B cell (primary cell): Measurements from ENCODE around the gene FOXO3. TPM values are rescaled to one million over a fixed set of nuclear protein-coding genes. Genes with fewer than 3 reads are reported as not detected.

Source experiments
- ATAC-seq: fragments of 200-7000 bp; cut with Tn5 transposase; one replicate; pipeline ENCODE4 v1.10.0; 2021; ENCODE audit warnings: low read depth, mild to moderate bottlenecking, moderate number of reproducible peaks, moderate library complexity
- CTCF ChIA-PET: fragments of 350-600 bp; sonication (Branson Sonifier 250); formaldehyde crosslinking; loops from one replicate; lab custom pipeline; 2021; ENCODE audit warnings: antibody characterized with exemption, inconsistent platforms; lab: Charles Lee
- POLR2A ChIA-PET: fragments of 350-600 bp; sonication (Branson Sonifier 250); formaldehyde crosslinking; loops from one replicate; lab custom pipeline; 2021; ENCODE audit warnings: antibody characterized with exemption; lab: Charles Lee
- DNase-seq: peaks from one replicate; pipeline ENCODE4 v3.0.0; 2013
- H2AFZ ChIP-seq: 2 replicates; pipeline ENCODE4 v1.6.1; 2012; ENCODE audit warnings: mild to moderate bottlenecking, low read depth, low read length; ENCODE audit not compliant: insufficient read depth, poor library complexity, severe bottlenecking
- H3K27ac ChIP-seq, 2 donors: 1 replicate in 1 of 2; 2 replicates in 1 of 2; pipeline ENCODE4 v1.5.1; 2012 to 2013; ENCODE audit warnings: low read length in 2 of 2, mild to moderate bottlenecking in 2 of 2, moderate library complexity in 1 of 2
- H3K27me3 ChIP-seq, 4 experiments: fragments of 200-600 bp in 1 of 4; sonication (generic) in 1 of 4; replicated peaks in 1 of 4; 1 replicate in 2 of 4; 2 replicates in 2 of 4; pipeline versions ENCODE4 v1.6.1 to v1.7.0; 2013 to 2016; ENCODE audit warnings: low read length in 3 of 4, mild to moderate bottlenecking in 2 of 4, mixed read lengths in 1 of 4, moderate library complexity in 1 of 4; ENCODE audit not compliant: insufficient read depth in 4 of 4, control insufficient read depth in 3 of 4; ENCODE audit errors: control extremely low read depth in 1 of 4
- H3K36me3 ChIP-seq, 2 experiments: replicated peaks in 1 of 2; 1 replicate in 1 of 2; 2 replicates in 1 of 2; pipeline versions ENCODE4 v1.6.1 to v1.7.1; 2013; ENCODE audit warnings: low read length in 1 of 2; ENCODE audit not compliant: insufficient read depth in 2 of 2, control insufficient read depth in 1 of 2; ENCODE audit errors: control extremely low read depth in 1 of 2, extremely low read depth in 1 of 2
- H3K4me1 ChIP-seq, 2 donors: fragments of 200-600 bp in 1 of 2; sonication (generic) in 1 of 2; 1 replicate in 1 of 2; 2 replicates in 1 of 2; pipeline versions ENCODE4 v1.5.1 to v1.6.1; 2013 to 2017; ENCODE audit warnings: low read length in 2 of 2; ENCODE audit not compliant: control insufficient read depth in 2 of 2, insufficient read depth in 2 of 2
- H3K4me2 ChIP-seq: replicated peaks from 2 replicates; pipeline ENCODE3; 2012; ENCODE audit warnings: mild to moderate bottlenecking, low read depth, low read length; ENCODE audit not compliant: poor library complexity, severe bottlenecking
- H3K4me3 ChIP-seq, 5 experiments: fragments of 200-600 bp in 1 of 5; sonication (generic) in 1 of 5; 1 replicate in 3 of 5; 2 replicates in 2 of 5; pipeline versions ENCODE4 v1.5.1 to v1.7.0; 2011 to 2016; ENCODE audit warnings: low read length in 4 of 5, mild to moderate bottlenecking in 4 of 5, low read depth in 2 of 5, control low read depth in 1 of 5, moderate library complexity in 1 of 5; ENCODE audit not compliant: insufficient read depth in 1 of 5; ENCODE audit errors: control extremely low read depth in 1 of 5, extremely low read depth in 1 of 5
- H3K79me2 ChIP-seq: fragments of 200-600 bp; sonication (generic); one replicate; pipeline ENCODE4 v1.6.0; 2016; ENCODE audit warnings: low read length; ENCODE audit not compliant: control insufficient read depth, insufficient read depth
- H3K9ac ChIP-seq: fragments of 200-600 bp; sonication (generic); 2 replicates; pipeline ENCODE4 v1.6.1; 2017; ENCODE audit warnings: mild to moderate bottlenecking, low read length, moderate library complexity
- H3K9me3 ChIP-seq, 3 donors: one replicate each; pipeline versions ENCODE4 v1.6.1 to v1.7.1; 2013; ENCODE audit warnings: low read length in 2 of 3; ENCODE audit not compliant: control insufficient read depth in 2 of 3, insufficient read depth in 1 of 3; ENCODE audit errors: control extremely low read depth in 1 of 3
- H4K20me1 ChIP-seq: 2 replicates; pipeline ENCODE4 v1.6.0; 2012; ENCODE audit warnings: mild to moderate bottlenecking, low read length; ENCODE audit not compliant: insufficient read depth, control insufficient read depth, poor library complexity, severe bottlenecking
- H3K27ac Mint-ChIP-seq: one replicate; pipeline ENCODE4 v1.8.0; 2021; ENCODE audit warnings: mixed read lengths
- H3K27me3 Mint-ChIP-seq: one replicate; pipeline ENCODE4 v1.8.0; 2021; ENCODE audit warnings: mixed read lengths
- H3K4me1 Mint-ChIP-seq: one replicate; pipeline ENCODE4 v1.8.0; 2021; ENCODE audit warnings: mixed read lengths
- H3K4me3 Mint-ChIP-seq: one replicate; pipeline ENCODE4 v1.8.0; 2021; ENCODE audit warnings: mixed read lengths
- H3K9me3 Mint-ChIP-seq: one replicate; pipeline ENCODE4 v1.8.0; 2022; ENCODE audit warnings: mixed read lengths; ENCODE audit not compliant: insufficient read depth
- CTCF ChIP-seq: fragments of 200-600 bp; IDR thresholded peaks from one replicate; pipeline ENCODE4 v1.8.0; 2022; ENCODE audit warnings: antibody characterized with exemption, mild to moderate bottlenecking
- EZH2 ChIP-seq: IDR thresholded peaks from 2 replicates; pipeline ENCODE4 v1.6.1; 2012; ENCODE audit warnings: borderline replicate concordance, low read depth, mild to moderate bottlenecking, moderate library complexity, low read length; ENCODE audit not compliant: insufficient read depth, poor library complexity, severe bottlenecking
- WGBS: methylation state at CpG from one replicate; pipeline ENCODE4 v1.1.5; 2013; ENCODE audit warnings: missing lambda C conversion rate; ENCODE audit not compliant: insufficient coverage; 5-methylcytosine and 5-hydroxymethylcytosine counted together
- intact Hi-C: fragments of 100-400 bp; cut with micrococcal nuclease; formaldehyde crosslinking; loops from one replicate; pipeline ENCODE4 v1.10.0; 2022
- polyA plus RNA-seq: library from polyadenylated mRNA; depleted of rRNA; stranded (reverse); fragments of >200 nt; gene quantifications from 2 replicates; pipeline ENCODE4 v1.2.3, GENCODE V29; 2012
- total RNA-seq, 2 donors: library from RNA; stranded (reverse); fragments of 120-200 nt in 1 of 2; gene quantifications; 1 replicate in 1 of 2; 2 replicates in 1 of 2; pipeline versions ENCODE4 v1.2.3 to v1.2.4, GENCODE V29; 2013 to 2022

FOXO3 gene
- total and polyA plus RNA-seq, 2 donors (not counting 1 experiment from before 2014, with no cell fraction given), result 6.0 to 16.9 TPM

GRCh38 chr6:108528878-108529277, 31.8 kb upstream of the FOXO3 start:
- ChIA-PET CTCF (interaction anchor here (0.5 to 2.7 kb wide), 4 partner anchors 24 to 525 kb away, joined by 3 to 36 read pairs (median 4); no protein-coding TSS in a partner anchor), POLR2A (no interaction called here)
- H3K4me2 ChIP-seq, result no peak overlapping the region
- H3K79me2 ChIP-seq, result no peaks in the 10 kb centered on the region
- DNase-seq, result no peak
- Mint-ChIP-seq H3K27ac (no peak overlapping the region), H3K9me3 (no peaks in the 10 kb centered on the region), H3K27me3 (no peaks in the 10 kb centered on the region), H3K4me1 (no peaks in the 10 kb centered on the region), H3K4me3 (no peak overlapping the region)
- no peak overlapping the region for H2AFZ ChIP-seq
- WGBS, result 67% methylated on average over 3 of the region's 3 CpGs
- TF ChIP-seq CTCF (no peak), EZH2 (no peak)
- no peak overlapping the region for H3K9ac ChIP-seq
- H3K36me3 ChIP-seq, result no peaks in the 10 kb centered on the region
- H3K27ac ChIP-seq, result no peak overlapping the region
- no peaks in the 10 kb centered on the region for H4K20me1 ChIP-seq
- H3K4me1 ChIP-seq, result no peaks in the 10 kb centered on the region
- no peaks in the 10 kb centered on the region for H3K9me3 ChIP-seq
- no peak overlapping the region for H3K4me3 ChIP-seq
- intact Hi-C loops, result loop anchor here (5.0 kb wide), 1 partner anchor 547 kb away; no protein-coding TSS in a partner anchor
- ATAC-seq, result no peak
- H3K27me3 ChIP-seq, result no peaks in the 10 kb centered on the region

- Histone ChIP-seq H2AFZ (no peak overlapping the region), H3K27me3 (no peaks in the 10 kb centered on the region), H3K4me2 (no peak overlapping the region), H4K20me1 (no peaks in the 10 kb centered on the region), H3K4me3 (no peak overlapping the region), H3K27ac (no peak overlapping the region), H3K79me2 (no peaks in the 10 kb centered on the region), H3K4me1 (no peaks in the 10 kb centered on the region), H3K36me3 (no peaks in the 10 kb centered on the region), H3K9ac (no peak overlapping the region), H3K9me3 (no peaks in the 10 kb centered on the region)
- intact Hi-C loops, result no loop called here
- TF ChIP-seq EZH2, result no peak
- TF ChIP-seq CTCF, result no peak
- H3K27me3 Mint-ChIP-seq, result no peaks in the 10 kb centered on the region
- ChIA-PET CTCF (no interaction called here), POLR2A (no interaction called here)
- H3K4me1 Mint-ChIP-seq, result peaks cover 3% of the 10 kb centered on the region
- no peaks in the 10 kb centered on the region for H3K9me3 Mint-ChIP-seq
- WGBS, result no CpG with 5 or more reads among the region's 1 CpG
- no peak overlapping the region for H3K27ac Mint-ChIP-seq
- DNase-seq (no peak), ATAC-seq (no peak)
- H3K4me3 Mint-ChIP-seq, result no peak overlapping the region
Measured at GRCh38 chr6:108531332-108531731, 29.4 kb upstream of the FOXO3 start.
